NCI-H2029 (cell line): ENCODE data around the gene SEC16A.

ENCODE experiments used
- DNase-seq: peaks from one replicate; lab custom pipeline; 2025; lab: John Stamatoyannopoulos, UW

The SEC16A gene

DNA sequence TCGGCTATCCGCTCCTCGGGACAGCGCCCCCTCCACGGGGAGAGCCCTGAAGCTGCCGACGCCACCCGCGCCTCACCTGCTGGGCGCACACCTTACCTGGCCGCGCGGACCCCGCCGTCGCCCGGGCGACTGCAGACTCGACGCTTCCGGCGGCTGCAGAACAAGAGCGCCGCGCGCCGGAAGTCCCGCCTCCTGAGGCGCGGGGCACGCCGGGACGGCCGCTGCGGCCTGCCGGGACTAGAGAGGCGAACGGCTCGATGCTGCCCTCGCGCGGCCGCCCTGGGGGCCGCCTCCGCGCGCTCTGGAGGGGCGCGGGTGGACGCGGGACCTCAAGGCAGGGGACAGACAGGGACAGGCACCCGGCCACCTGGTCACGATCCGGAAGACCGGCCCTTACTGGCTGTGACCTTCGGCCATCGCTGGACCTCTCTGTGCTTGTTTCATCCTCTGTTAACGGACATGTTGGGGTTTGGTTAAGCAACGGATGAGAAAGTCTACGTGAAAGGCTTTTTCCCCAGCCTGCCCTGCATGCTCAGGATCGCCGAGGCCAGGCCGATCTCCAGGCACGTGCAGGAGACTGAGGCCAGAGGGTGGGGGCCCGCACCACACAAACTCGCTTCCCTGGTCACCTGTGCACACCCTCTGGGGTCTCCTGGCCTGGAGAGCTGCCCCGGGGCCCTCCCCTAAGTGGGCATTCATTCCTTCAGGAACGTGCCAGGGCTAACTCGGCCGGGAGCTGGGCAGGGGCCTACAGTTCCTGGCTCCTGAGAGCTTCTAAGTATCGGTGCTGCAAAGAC lies 82.6 kb downstream of the SEC16A start, which contains the start of gene SNAPC4:
Gene SNAPC4, minus strand, starts transcription at position 133 of the 797 bp plus-strand sequence. CDS start 1,742 bp downstream, outside the sequence.
- peak; percentile 86 for DNase-seq

GRCh38 chr9:136399176-136400037 lies 83.4 kb downstream of the SEC16A start:
- DNase-seq, result no peak

DNA sequence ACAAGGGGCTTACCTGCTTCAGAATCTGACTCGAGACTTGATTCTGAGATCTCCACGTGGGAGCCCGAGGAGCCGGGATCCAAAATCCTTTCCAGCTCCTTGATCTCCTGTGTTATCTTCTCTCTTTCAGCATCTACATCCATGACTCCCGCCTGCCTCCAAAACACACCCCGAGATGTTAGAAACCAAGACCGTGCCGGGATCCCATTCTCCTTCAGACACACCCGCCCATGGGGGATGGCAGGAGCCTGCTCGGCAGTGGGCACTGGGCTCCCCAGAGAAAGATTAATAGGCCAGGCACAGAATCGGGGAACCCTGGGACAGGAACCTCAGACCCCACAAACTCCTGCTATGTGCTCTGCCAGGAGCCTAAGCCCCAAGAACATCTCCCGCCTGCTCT lies 84.6 kb downstream of the SEC16A start:
- DNase-seq, result no peak

- no peak for DNase-seq
Measured at GRCh38 chr9:136397643-136398042, 85.2 kb downstream of the SEC16A start.

DNA sequence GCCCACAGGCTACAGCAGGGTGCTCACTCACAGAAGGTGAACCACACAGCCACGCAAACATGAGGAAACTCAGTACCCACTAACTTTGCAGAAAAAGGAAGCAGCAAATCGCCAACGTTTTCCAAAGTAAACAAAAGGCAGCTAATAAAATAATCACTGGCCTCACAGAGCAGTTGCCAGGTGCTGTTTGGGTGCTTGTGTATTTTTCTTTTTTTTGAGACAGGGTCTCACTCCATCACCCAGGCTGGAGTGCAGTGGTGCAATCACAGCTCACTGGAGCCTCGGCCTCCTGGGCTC lies 86.7 kb downstream of the SEC16A start:
- DNase-seq, result no peak

GRCh38 chr9:136395345-136396218 lies 87.3 kb downstream of the SEC16A start:
- DNase-seq, result no peak

DNA sequence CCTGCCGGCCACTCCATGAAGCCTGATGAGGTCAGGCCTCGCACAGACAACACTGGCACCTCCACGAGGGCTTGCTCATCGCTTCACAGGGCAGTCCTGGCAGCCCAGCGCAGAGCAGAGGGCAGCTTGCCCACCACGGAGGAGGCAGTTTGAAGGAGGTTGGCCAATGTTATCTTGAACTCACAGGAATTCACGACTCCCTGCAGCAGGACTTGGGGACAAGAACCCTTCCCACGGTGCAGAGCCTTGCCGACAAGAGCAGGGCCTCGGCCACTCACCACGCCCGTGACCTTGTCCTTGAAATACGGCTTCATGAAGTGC lies 87.9 kb downstream of the SEC16A start:
- DNase-seq, result no peak

DNA sequence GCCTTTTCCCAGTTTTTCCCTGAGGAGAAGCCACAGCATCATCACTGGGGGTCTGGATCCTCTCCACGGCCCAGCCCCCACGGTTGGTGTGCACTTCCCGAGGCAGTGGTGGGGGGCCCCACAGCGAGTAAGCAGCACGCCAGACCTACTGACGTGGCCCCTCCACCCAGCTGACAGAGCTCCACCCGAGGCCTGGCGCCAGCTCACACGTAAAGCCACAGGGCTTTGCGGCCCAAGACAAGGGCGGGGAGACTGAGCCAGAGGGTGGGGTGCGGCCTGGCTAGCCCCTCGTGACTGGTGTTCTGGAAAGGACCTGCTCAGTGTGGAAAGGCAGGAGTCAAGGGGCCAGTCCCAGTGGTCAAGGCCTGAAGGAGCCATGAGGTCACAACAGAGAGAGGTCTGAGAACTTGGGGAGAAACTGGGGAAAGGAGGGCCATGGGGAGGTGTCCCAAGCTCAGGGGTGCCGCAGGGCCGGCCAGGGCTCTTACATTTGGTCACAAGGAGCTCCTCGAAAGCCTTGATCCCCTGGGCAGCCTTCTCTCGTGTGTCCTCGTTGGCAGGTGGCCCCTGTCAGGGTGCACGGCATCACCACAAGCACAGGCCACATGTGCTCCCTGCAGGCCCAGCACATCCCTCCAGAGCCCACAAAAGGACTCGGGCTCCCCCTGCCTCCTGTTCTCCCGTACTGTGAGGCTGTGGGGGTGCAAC lies 88.4 kb downstream of the SEC16A start:
- no peak for DNase-seq

DNA sequence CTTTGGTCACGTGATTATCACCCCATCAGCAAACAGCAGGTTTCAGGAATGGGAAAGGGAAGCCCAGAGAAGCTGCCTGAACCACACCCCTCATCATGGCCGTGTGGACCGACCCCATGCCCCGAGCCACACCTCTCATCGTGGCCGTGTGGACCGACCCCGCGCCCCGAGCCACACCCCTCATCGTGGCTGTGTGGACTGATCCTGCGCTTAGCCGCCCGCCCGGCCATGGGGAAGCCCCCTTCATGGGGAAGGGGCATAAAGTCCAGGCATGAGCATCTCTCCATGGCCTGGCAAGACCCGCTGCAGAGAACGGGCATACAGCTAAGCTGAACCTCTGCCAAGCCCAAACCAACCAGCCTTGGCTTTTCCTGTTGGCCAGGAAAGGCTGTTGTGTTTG lies 89.3 kb downstream of the SEC16A start:
- DNase-seq, result no peak

DNA sequence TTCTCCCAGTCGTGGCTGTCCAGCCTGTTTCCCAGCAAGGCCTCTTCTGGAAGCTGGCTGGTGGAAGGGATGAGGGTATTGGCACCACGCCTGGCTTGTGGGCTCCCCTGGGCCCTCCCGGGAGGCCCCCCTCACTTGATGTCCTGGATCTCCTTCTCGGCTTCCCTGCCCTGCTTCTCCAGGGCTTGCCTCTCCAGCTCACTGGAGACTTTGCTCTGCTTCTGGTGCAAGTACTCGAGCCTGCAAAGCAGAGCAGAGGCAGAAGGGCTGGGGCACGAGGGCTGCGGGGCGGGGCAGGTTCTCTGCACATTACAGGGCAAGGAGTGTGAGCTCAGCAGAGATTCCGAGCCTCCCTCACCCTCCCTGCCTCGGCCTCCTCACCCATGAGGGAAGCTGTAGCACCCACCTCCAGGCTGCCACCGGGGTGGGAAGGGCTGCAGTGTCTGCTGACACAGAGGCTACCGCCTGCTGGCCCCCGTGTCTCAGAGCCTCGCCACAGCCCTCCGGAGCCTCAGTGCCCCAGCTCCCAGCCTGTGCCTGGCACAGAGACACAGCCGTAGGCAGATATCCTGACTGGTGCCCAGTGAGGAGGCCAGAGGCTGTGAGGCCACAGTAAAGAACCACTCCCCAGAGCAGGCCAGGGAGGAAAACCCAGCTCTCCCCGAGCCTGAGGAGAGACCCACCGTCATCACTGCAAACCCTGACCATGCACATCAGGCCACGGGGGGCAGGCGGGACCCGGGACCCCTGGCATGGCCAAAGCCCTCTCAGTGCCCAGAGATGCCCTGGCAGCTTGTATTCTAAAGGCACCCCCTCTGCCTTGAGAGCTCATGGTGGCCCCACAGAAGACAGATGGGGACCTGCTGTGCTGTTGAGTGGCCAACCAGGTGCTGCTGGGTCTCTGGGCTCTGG lies 90.0 kb downstream of the SEC16A start:
- no peak for DNase-seq

- no peak for DNase-seq
Measured at GRCh38 chr9:136391737-136392537, 90.9 kb downstream of the SEC16A start.
